GM12873 (cell line): Measurements from ENCODE around the gene RMRP.

Experiments used
- CTCF ChIP-seq: IDR thresholded peaks from 2 replicates; pipeline ENCODE4 v1.5.1; 2012; ENCODE audit warnings: low read depth, mild to moderate bottlenecking, moderate library complexity, low read length, control low read depth; ENCODE audit not compliant: insufficient read depth; ENCODE audit errors: missing control alignments

The RMRP gene

GRCh38 chr9:35686222-35687203 is 28.7 kb upstream of the RMRP start:
- no peak for TF ChIP-seq CTCF

GRCh38 chr9:35685506-35685905 is 27.7 kb upstream of the RMRP start:
- TF ChIP-seq CTCF, result no peak

GRCh38 chr9:35684921-35685320 is 27.1 kb upstream of the RMRP start:
- no peak for TF ChIP-seq CTCF

GRCh38 chr9:35683323-35683722 is 25.5 kb upstream of the RMRP start:
- TF ChIP-seq CTCF, result no peak

- TF ChIP-seq CTCF, result no peak
Observed at GRCh38 chr9:35682520-35683315, 24.9 kb upstream of the RMRP start.

GRCh38 chr9:35682051-35682450 is 24.2 kb upstream of the RMRP start:
- no peak for TF ChIP-seq CTCF
